ENCODE results near the gene TIMM8B.
A peak's percentile ranks its signal among the peaks of the same experiment; 100 is the strongest.

TIMM8B gene, protein sequence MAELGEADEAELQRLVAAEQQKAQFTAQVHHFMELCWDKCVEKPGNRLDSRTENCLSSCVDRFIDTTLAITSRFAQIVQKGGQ

DNA sequence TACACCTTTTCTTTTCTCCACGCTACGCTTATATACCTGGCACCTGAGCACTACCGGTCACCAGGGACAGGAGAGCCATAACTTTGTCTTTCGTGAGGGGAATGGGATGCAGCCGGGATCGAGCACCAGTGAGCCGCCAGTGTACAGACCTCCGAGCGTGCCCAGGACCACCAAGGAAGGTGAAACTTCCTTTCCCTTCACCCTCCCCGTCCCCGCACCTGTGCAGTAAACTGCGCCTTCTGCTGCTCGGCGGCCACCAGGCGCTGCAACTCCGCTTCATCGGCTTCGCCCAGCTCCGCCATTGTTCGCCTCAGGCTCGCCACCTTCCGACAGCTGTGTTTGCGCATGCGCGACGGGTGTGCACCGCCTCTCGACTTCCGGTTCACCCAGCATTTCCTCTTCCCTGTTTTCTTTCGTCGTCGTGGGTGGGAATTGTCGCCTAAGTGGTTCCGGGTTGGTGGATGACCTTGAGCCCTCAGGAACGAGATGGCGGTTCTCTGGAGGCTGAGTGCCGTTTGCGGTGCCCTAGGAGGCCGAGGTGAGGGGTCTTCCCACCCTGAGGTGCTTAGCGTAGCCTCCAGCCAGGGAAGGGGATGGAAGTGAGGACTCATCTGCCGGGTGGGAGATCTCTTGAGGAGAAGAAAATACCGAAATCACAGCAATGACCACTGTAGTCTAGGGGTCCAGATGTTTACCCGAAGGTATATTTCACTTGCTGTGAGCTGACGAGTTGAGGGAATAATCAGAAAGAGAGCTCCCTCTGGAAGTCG lies at the start of gene TIMM8B, which contains the start of gene SDHD:
TSS of gene TIMM8B (minus strand) at position 335 of the 770 bp plus-strand sequence. CDS start at position 302, 33 bp downstream.
TSS of gene SDHD (plus strand) at position 452 of the 770 bp plus-strand sequence. CDS start at position 487, 35 bp downstream.
- Mint-ChIP-seq H3K27me3 (no peaks in the 10 kb centered on the region), H3K36me3 (peaks cover 74% of the 10 kb centered on the region), H3K4me3 (peak within 1 kb of the TSS; percentile 97), H3K9me3 (no peaks in the 10 kb centered on the region), H3K4me1 (peaks cover 63% of the 10 kb centered on the region), H3K27ac (peak within 1 kb of the TSS; percentile 86)
- ATAC-seq: peak; percentile 97

- no peaks in the 10 kb centered on the region for H3K4me1 Mint-ChIP-seq
- H3K27ac Mint-ChIP-seq: no peak overlapping the region
- no peak for ATAC-seq
- peaks cover 7% of the 10 kb centered on the region for H3K36me3 Mint-ChIP-seq
- H3K27me3 Mint-ChIP-seq: no peaks in the 10 kb centered on the region
- H3K4me3 Mint-ChIP-seq: no peak overlapping the region
- H3K9me3 Mint-ChIP-seq: no peaks in the 10 kb centered on the region
Observed at GRCh38 chr11:112134473-112134872, 47.9 kb upstream of the TIMM8B start.

DNA sequence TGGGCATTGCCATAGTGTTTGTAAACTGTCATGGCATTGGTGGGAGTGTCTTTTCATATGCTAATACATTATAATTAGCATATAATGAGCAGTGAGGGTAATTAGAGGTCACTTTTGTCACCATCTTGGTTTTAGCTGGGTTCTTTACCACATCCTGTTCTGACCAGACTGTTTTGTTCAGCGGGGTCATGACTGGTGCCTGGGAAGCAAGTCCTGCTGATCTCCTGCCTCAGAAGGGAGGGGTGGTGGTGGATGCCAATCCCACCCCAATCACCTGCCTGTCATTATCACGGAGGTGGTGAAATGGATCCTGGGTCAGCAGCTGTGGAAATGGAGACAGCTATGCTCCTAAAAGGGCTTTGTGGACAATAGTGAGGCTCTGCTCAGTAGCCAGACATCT lies 46.2 kb upstream of the TIMM8B start:
- no peaks in the 10 kb centered on the region for H3K4me1 Mint-ChIP-seq
- peaks cover 12% of the 10 kb centered on the region for H3K36me3 Mint-ChIP-seq
- H3K27me3 Mint-ChIP-seq: no peaks in the 10 kb centered on the region
- H3K9me3 Mint-ChIP-seq: no peaks in the 10 kb centered on the region
- H3K27ac Mint-ChIP-seq: no peak overlapping the region
- no peak overlapping the region for H3K4me3 Mint-ChIP-seq
- ATAC-seq: no peak

DNA sequence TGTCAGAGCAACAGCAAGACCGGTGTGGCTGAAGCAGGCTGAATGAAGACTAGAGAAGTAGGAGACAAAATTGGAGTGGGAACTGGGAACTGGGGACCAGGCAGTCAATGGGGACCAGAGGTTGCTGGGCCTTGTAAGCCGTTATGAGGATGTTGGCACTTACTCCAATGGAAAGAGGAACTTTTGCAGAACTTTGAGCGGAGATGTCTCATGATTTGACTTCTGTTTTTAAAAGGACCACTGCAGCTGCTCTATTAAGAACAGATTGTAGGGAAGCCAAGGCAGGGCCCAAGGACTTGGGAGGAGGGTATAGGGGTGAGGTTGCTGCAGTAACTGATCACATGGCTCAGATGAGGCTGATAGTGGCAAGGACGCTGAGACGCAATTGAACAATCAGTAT lies 43.1 kb upstream of the TIMM8B start:
- peaks cover 5% of the 10 kb centered on the region for H3K36me3 Mint-ChIP-seq
- ATAC-seq: no peak
- H3K27me3 Mint-ChIP-seq: no peaks in the 10 kb centered on the region
- H3K9me3 Mint-ChIP-seq: no peaks in the 10 kb centered on the region
- H3K4me3 Mint-ChIP-seq: no peak overlapping the region
- H3K27ac Mint-ChIP-seq: no peak overlapping the region
- H3K4me1 Mint-ChIP-seq: no peaks in the 10 kb centered on the region

DNA sequence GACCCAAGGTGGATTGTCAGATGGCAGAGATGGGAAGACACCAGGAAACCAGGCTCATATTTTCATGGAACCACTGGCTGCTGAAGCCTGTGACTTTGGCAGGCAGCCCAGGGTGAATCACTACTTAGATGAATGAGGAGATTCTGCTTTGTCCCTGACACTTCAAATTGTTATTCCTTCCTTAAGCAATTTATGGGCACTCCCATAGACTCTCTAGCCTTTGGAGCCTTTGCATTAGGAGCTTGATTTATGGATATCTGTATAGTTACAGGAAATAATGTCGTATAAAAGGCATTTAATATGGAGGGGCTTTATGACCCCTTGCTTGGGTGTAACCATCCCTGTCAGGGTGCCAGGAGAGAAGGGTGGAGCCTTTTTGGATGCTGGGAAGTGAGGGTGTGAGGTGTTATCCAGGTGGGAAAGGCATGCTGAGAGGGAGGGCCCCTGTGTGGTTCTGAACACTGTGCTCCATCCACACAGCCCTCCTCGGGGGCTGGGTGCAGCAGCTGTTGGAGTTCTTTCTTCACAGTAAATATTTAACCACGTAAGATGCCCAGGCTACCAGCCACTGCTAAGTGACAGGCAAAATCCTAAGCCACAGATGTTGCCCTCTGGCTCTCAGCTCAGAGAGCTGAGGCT lies 42.0 kb upstream of the TIMM8B start:
- H3K27ac Mint-ChIP-seq: no peak overlapping the region
- ATAC-seq: no peak
- peaks cover 5% of the 10 kb centered on the region for H3K36me3 Mint-ChIP-seq
- no peaks in the 10 kb centered on the region for H3K4me1 Mint-ChIP-seq
- H3K27me3 Mint-ChIP-seq: no peaks in the 10 kb centered on the region
- no peak overlapping the region for H3K4me3 Mint-ChIP-seq
- H3K9me3 Mint-ChIP-seq: no peaks in the 10 kb centered on the region

DNA sequence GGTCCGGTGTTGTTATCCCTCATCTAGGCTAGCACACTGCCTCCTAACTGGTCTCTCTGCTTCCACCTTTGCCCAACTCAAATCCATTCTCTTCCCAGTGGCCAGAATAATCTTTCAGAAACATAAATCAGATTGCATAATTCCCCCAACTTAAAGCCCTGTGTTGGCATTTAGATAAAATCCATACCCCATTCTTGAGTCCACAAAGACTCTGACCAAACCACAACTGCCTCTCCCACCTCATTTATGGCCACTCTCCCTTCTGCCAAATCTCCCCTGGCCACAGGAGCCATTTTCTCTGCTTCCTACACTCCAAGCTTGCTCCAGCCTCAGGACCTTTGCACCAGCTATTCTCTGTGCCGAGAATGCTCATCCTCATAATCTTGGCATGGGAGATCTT lies 40.5 kb upstream of the TIMM8B start:
- peaks cover 5% of the 10 kb centered on the region for H3K36me3 Mint-ChIP-seq
- H3K27me3 Mint-ChIP-seq: no peaks in the 10 kb centered on the region
- no peak for ATAC-seq
- H3K27ac Mint-ChIP-seq: no peak overlapping the region
- H3K4me1 Mint-ChIP-seq: no peaks in the 10 kb centered on the region
- H3K4me3 Mint-ChIP-seq: no peak overlapping the region
- H3K9me3 Mint-ChIP-seq: no peaks in the 10 kb centered on the region

DNA sequence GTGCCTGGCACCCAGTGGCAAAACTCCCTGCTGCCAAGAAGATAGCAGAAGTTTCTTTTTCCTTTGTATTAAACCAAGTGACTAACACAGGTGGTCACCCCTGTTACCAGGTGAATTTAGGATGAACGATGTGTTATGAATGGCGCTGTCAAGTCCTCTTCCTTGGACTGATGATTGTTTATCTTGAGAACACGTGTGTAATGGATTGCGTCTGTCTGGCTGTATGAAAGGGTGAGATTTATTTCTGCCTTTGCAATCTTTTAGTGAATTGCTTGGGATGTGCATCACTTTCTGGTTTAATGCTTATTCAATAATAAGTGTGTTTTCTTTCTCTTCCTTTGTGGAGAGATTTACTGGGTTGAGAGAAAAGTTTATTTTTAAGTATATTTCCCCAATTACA lies 36.6 kb upstream of the TIMM8B start:
- H3K27ac Mint-ChIP-seq: no peak overlapping the region
- ATAC-seq: no peak
- H3K9me3 Mint-ChIP-seq: no peaks in the 10 kb centered on the region
- H3K36me3 Mint-ChIP-seq: no peaks in the 10 kb centered on the region
- H3K4me1 Mint-ChIP-seq: peaks cover 10% of the 10 kb centered on the region
- no peaks in the 10 kb centered on the region for H3K27me3 Mint-ChIP-seq
- H3K4me3 Mint-ChIP-seq: no peak overlapping the region

DNA sequence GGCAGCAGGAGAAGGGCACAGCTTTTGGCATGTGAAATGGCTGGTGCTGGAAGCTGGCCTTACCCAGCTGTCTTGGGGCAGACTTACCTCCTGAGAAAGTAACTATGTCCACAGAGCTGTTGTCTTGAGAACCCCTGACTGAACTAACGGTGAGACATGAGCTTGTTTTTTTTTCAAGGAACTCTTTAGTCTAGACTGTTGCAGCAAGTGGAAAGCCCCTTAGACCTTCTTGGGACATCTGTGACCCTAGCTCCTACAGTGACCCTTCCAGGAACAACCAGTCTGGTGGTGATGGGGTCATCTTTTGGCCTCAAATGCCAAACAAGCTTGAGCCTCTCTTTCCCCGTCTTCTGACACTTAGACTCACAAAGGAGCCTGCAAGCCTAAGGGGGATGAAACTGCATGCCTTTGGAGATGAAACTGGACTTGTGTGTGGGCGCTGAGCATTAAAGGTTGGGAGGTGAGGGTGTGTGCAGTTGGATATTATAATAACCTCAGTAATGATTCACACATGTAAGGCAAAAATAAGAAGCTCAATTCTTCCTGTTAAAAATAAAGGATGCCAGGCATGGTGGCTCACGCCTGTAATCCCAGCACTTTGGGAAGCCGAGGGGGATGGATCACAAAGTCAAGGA lies 35.5 kb upstream of the TIMM8B start:
- no peak overlapping the region for H3K27ac Mint-ChIP-seq
- ATAC-seq: no peak

DNA sequence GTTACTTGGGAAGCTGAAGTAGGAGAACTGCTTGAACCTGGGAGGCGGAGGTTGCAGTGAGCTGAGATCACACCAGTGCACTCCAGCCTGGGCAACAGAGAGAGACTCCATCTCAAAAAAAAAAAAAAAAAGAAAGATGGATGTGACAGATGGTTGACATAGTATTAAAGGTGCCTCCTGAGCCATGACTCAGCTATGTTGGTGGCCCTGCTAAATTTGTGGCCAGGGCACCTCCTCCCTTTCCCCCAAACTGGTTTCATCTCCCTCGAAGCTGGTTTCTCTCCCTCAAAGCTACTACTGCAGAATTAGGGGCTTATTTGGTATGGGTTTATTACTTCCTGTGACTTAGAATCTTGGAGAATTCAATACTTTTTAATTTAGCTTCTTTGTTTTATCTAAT lies 31.6 kb upstream of the TIMM8B start:
- no peaks in the 10 kb centered on the region for H3K9me3 Mint-ChIP-seq
- ATAC-seq: no peak
- H3K27ac Mint-ChIP-seq: no peak overlapping the region
- no peak overlapping the region for H3K4me3 Mint-ChIP-seq
- H3K4me1 Mint-ChIP-seq: peaks cover 15% of the 10 kb centered on the region
- H3K36me3 Mint-ChIP-seq: peaks cover 6% of the 10 kb centered on the region
- no peaks in the 10 kb centered on the region for H3K27me3 Mint-ChIP-seq

More for the DNA sequence above, 35.5 kb upstream of the TIMM8B start:
- Mint-ChIP-seq H3K9me3 (no peaks in the 10 kb centered on the region), H3K4me1 (peaks cover 10% of the 10 kb centered on the region), H3K4me3 (no peak overlapping the region), H3K36me3 (peaks cover 2% of the 10 kb centered on the region), H3K27me3 (no peaks in the 10 kb centered on the region)

DNA sequence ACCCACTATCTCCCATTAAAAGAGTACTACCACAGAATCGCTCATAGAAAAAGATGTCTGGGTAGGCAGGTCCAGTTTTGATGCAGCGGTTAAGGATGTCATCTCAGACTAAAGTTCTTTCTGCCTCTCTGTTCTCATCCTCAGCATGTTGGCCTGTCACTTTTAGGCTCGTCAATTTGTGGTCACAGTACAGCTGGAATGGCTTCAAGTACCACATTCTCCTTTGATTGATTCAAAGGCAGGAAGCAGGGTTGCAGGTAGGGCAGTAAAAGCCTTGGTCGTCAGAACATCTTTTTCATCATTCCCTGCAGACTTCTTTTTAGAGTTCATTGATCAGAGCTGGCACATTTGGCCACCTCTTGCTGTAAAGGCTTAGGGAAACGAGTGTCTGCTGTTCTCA lies 28.8 kb upstream of the TIMM8B start:
- no peak overlapping the region for H3K4me3 Mint-ChIP-seq
- H3K4me1 Mint-ChIP-seq: peaks cover 10% of the 10 kb centered on the region
- H3K36me3 Mint-ChIP-seq: peaks cover 6% of the 10 kb centered on the region
- no peak for ATAC-seq
- H3K27ac Mint-ChIP-seq: no peak overlapping the region
- H3K27me3 Mint-ChIP-seq: no peaks in the 10 kb centered on the region
- H3K9me3 Mint-ChIP-seq: no peaks in the 10 kb centered on the region

GRCh38 chr11:112114460-112114859 lies 27.9 kb upstream of the TIMM8B start:
- peaks cover 5% of the 10 kb centered on the region for H3K4me1 Mint-ChIP-seq

DNA sequence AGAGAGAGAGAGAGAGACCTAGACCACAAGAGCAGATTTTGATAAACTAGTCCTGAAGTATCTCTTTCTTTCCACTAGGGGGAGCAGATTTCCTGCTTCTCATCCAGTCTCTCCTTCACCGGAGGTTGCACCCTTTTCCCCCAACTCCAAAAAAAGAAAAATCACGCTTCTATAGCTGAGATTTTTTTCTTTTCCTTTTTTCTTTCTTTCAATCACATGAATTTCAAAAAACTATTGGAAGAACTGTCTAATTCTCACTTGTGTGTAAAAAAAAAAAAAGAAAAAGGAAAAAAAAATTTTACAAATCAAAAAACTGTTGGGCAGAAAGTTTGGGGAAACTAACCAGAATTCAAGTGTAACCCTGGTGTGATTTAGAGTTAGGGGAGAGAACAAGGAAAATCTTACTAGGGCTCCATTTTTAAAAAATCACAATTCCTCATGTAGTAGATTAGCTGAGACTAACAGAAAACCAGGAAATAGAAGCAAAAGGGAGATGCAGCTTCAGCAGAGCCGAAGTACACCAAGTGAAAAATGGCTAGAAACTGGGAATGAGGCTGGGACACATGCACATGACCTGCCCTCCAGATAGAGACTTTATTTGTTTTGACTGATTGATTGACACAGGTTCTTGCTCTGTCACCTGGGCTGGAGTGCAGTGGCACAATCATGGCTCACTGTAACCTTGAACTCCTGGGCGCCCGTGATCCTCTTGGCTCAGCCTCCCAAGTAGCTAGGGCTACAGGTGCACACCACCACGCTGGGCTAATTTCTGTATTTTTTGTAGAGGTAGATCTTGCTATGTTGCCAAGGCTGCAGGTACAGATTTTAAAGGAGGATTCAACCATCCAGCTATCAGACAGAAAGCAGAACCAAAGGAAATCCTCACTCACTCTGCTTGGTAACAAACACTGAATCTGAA lies 27.2 kb upstream of the TIMM8B start:
- Mint-ChIP-seq H3K27me3 (no peaks in the 10 kb centered on the region), H3K4me3 (no peak overlapping the region), H3K4me1 (peaks cover 5% of the 10 kb centered on the region), H3K36me3 (peaks cover 6% of the 10 kb centered on the region), H3K27ac (no peak overlapping the region), H3K9me3 (no peaks in the 10 kb centered on the region)
- peak; percentile 48 for ATAC-seq

More at GRCh38 chr11:112114460-112114859, 27.9 kb upstream of the TIMM8B start:
- ATAC-seq: no peak
- Mint-ChIP-seq H3K27ac (no peak overlapping the region), H3K27me3 (no peaks in the 10 kb centered on the region), H3K4me3 (no peak overlapping the region), H3K36me3 (peaks cover 6% of the 10 kb centered on the region), H3K9me3 (no peaks in the 10 kb centered on the region)

- no peak for ATAC-seq
- H3K4me1 Mint-ChIP-seq: no peaks in the 10 kb centered on the region
- H3K27me3 Mint-ChIP-seq: no peaks in the 10 kb centered on the region
- no peaks in the 10 kb centered on the region for H3K36me3 Mint-ChIP-seq
- no peak overlapping the region for H3K27ac Mint-ChIP-seq
- no peaks in the 10 kb centered on the region for H3K9me3 Mint-ChIP-seq
- no peak overlapping the region for H3K4me3 Mint-ChIP-seq
Observed at GRCh38 chr11:112106070-112106469, 19.5 kb upstream of the TIMM8B start.

- H3K4me3 Mint-ChIP-seq: no peak overlapping the region
- ATAC-seq: no peak
- no peak overlapping the region for H3K27ac Mint-ChIP-seq
- H3K4me1 Mint-ChIP-seq: peaks cover 8% of the 10 kb centered on the region
- H3K36me3 Mint-ChIP-seq: peaks cover 4% of the 10 kb centered on the region
- no peaks in the 10 kb centered on the region for H3K27me3 Mint-ChIP-seq
- H3K9me3 Mint-ChIP-seq: no peaks in the 10 kb centered on the region
Observed at GRCh38 chr11:112103446-112103845, 16.9 kb upstream of the TIMM8B start.

DNA sequence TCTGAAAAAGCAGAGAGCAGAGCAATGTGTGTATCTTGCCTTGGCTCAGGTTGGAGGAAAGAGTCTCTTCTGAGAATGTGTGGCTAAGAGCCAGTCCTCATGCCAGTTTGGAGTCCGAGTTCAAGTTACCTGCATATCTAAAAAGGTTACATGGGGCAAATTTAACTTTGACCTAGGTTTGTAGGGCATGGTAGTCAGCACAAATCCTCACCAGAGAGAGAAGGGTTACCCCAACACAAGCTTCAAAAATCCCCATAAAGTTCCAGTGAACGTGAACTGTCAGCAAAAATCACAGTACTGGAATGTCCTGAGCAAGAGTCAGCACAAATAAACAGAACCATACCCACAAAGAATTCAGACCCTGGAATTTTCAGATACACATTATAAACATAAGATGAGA lies 13.9 kb upstream of the TIMM8B start:
- no peaks in the 10 kb centered on the region for H3K27me3 Mint-ChIP-seq
- H3K4me1 Mint-ChIP-seq: peaks cover 8% of the 10 kb centered on the region
- no peak overlapping the region for H3K4me3 Mint-ChIP-seq
- no peak for ATAC-seq
- H3K27ac Mint-ChIP-seq: peak overlapping the region; percentile 72
- H3K9me3 Mint-ChIP-seq: no peaks in the 10 kb centered on the region
- peaks cover 28% of the 10 kb centered on the region for H3K36me3 Mint-ChIP-seq

Data from stimulated activated memory B cell treated with anti-CD40 and anti-IgM and Interleukin-4, amounts not matched to agents 10 μg/mL and 1 μg/mL and 100 μg/mL, for 72 hours (primary cell).